Ovary (tissue), 9 donors: Measurements from ENCODE around the gene CCDC81. TPM values are rescaled to one million over a fixed set of nuclear protein-coding genes. Genes with fewer than 3 reads are reported as not detected.
A peak's percentile ranks its signal among the peaks of the same experiment; 100 is the strongest.

ENCODE experiments used
- DNase-seq, 5 donors: peaks; one replicate each; pipeline ENCODE4 v3.0.0-alpha.2; 2019 to 2020
- H3K27ac ChIP-seq, 2 donors: fragments of 200-600 bp; one replicate each; pipeline versions ENCODE4 v1.5.1 to v1.8.0; 2019 to 2022
- H3K27me3 ChIP-seq: fragments of 200-600 bp; one replicate; pipeline ENCODE4 v1.8.0; 2022
- H3K36me3 ChIP-seq: fragments of 200-600 bp; sonication (generic); one replicate; pipeline ENCODE4 v1.5.1; 2019
- H3K4me1 ChIP-seq: one replicate; pipeline ENCODE4 v1.8.1; 2013; ENCODE audit warnings: mild to moderate bottlenecking, moderate library complexity; ENCODE audit not compliant: insufficient read depth
- H3K4me3 ChIP-seq: fragments of 200-600 bp; sonication (generic); one replicate; pipeline ENCODE4 v1.5.1; 2017
- H3K9me3 ChIP-seq, 2 donors: fragments of 200-600 bp in 1 of 2; sonication (generic) in 1 of 2; one replicate each; pipeline versions ENCODE4 v1.5.1 to v1.8.1; 2013 to 2019; ENCODE audit warnings: mild to moderate bottlenecking in 1 of 2, moderate library complexity in 1 of 2
- CTCF ChIP-seq, 3 donors: fragments of 450-650 bp in 2 of 3; fragments of 200-600 bp in 1 of 3; IDR thresholded peaks; one replicate each; pipeline versions ENCODE4 v1.5.1 to v1.8.0; 2016 to 2022; ENCODE audit warnings: antibody characterized with exemption in 3 of 3, mild to moderate bottlenecking in 1 of 3
- EP300 ChIP-seq: sonication (generic); formaldehyde crosslinking; IDR thresholded peaks from one replicate; pipeline ENCODE4 v1.6.1; 2017; ENCODE audit warnings: antibody characterized with exemption
- POLR2A ChIP-seq: fragments of 450-650 bp; IDR thresholded peaks from one replicate; pipeline ENCODE4 v1.6.1; 2017; ENCODE audit warnings: antibody characterized with exemption, mild to moderate bottlenecking, moderate library complexity
- WGBS, 3 donors: extraction: QIAGEN DNeasy Blood & Tissue Kit in 1 of 3; methylation state at CpG; one replicate each; pipeline versions ENCODE4 v1.1.5 to v1.1.7; 2013 to 2017; 5-methylcytosine and 5-hydroxymethylcytosine counted together
- intact Hi-C, 4 donors: fragments of 100-400 bp; cut with DNase I; formaldehyde crosslinking; loops; one replicate each; pipeline versions ENCODE4 v1.11.0 to v1.15.1; 2022 to 2023
- polyA plus RNA-seq, 2 donors: library from polyadenylated mRNA; stranded (reverse); fragments of 200-250 nt in 1 of 2; fragments of 350-450 nt in 1 of 2; fragmentation: Illumina TruSeq in 1 of 2; extraction: RNeasy Lipid Tissue Mini Kit (QIAGEN cat#74804) in 1 of 2; gene quantifications; one replicate each; pipeline ENCODE4 v1.2.3, GENCODE V29; 2013 to 2014
- total RNA-seq, 7 donors: library from RNA; depleted of rRNA in 2 of 7; stranded (reverse); fragments of >200 nt in 2 of 7; fragmentation: NEBNext Ultra II Directional in 3 of 7; extraction: Animal tissue kit (Norgen Biotek cat#: 25700) in 3 of 7; gene quantifications; one replicate each; pipeline versions ENCODE4 v1.1.0 to v1.2.4, GENCODE V29; 2016 to 2023
- donor health status: DM: no; HTN: no; CAD: no; lungs with moderate emphysema.
- donor health status: DM: no; HTN: no; CAD: no.
- donor health status: Bipolar disorder and iron deficiency.
- donor health status: DM: yes; HTN: yes; CAD: no.
- donor health status: DM: no; HTN: no; CAD: no.
- donor health status: DM: yes; HTN: yes; CAD: no.

The CCDC81 gene
- total and polyA plus RNA-seq, 9 donors: 0.36 to 9.5 (median 1.9) TPM

GRCh38 chr11:86458294-86459001 lies 83.8 kb downstream of the CCDC81 start:
- peaks cover 13% of the 10 kb centered on the region for H3K4me1 ChIP-seq
- DNase-seq: no peak
- no peak overlapping the region for H3K4me3 ChIP-seq
- intact Hi-C loops: loop anchor here in 3 of 4 donors (5.0 to 10.0 kb wide), 4 partner anchors 126 to 446 kb away; partner anchors contain the start of gene PRSS23 (in 1 of the 3)
- WGBS, 3 donors: 74 to 83% (median 82%) methylated on average over 5 of the region's 5 CpGs
- H3K36me3 ChIP-seq: no peaks in the 10 kb centered on the region
- no peaks in the 10 kb centered on the region for H3K9me3 ChIP-seq
- H3K27ac ChIP-seq: no peak overlapping the region
- no peak for TF ChIP-seq EP300
- TF ChIP-seq CTCF (IDR thresholded peaks at IDR 0.05): no peak
- no peak for TF ChIP-seq POLR2A
- no peaks in the 10 kb centered on the region for H3K27me3 ChIP-seq

GRCh38 chr11:86459002-86459385 lies 84.3 kb downstream of the CCDC81 start:
- H3K36me3 ChIP-seq: no peaks in the 10 kb centered on the region
- TF ChIP-seq CTCF (IDR thresholded peaks at IDR 0.05) (no peak), EP300 (no peak), POLR2A (no peak)
- H3K9me3 ChIP-seq: no peaks in the 10 kb centered on the region
- WGBS, 3 donors: 82 to 100% (median 92%) methylated on average over 1 of the region's 1 CpG
- no peak overlapping the region for H3K4me3 ChIP-seq
- peaks cover 13% of the 10 kb centered on the region for H3K4me1 ChIP-seq
- no peaks in the 10 kb centered on the region for H3K27me3 ChIP-seq
- intact Hi-C loops: loop anchor here in 3 of 4 donors (5.0 to 10.0 kb wide), 4 partner anchors 126 to 446 kb away; partner anchors contain the start of gene PRSS23 (in 1 of the 3)
- H3K27ac ChIP-seq: no peak overlapping the region
- DNase-seq: no peak

GRCh38 chr11:86459682-86460460 lies 85.2 kb downstream of the CCDC81 start:
- intact Hi-C loops: loop anchor here in 3 of 4 donors (5.0 to 10.0 kb wide), 4 partner anchors 125 to 445 kb away; partner anchors contain the start of gene PRSS23 (in 1 of the 3)

More at GRCh38 chr11:86459682-86460460, 85.2 kb downstream of the CCDC81 start:
- 40 to 51% (median 47%) methylated on average over 3 of the region's 3 CpGs for WGBS, 3 donors
- Histone ChIP-seq H3K27ac (peak overlapping the region in 1 of 2 donors; percentile 9), H3K4me1 (peaks cover 13% of the 10 kb centered on the region), H3K4me3 (no peak overlapping the region), H3K27me3 (no peaks in the 10 kb centered on the region), H3K36me3 (no peaks in the 10 kb centered on the region), H3K9me3 (no peaks in the 10 kb centered on the region)
- peak; percentile 66 to 79 (median 72) for DNase-seq
- TF ChIP-seq POLR2A: no peak
- TF ChIP-seq EP300: no peak
- no peak for TF ChIP-seq CTCF (IDR thresholded peaks at IDR 0.05)
